Kidney (tissue), 14 donors: ENCODE measurements around the gene STXBP5. TPM values are rescaled to one million over a fixed set of nuclear protein-coding genes. Genes with fewer than 3 reads are reported as not detected.

Experiments
- DNase-seq, 5 donors: peaks; one replicate each; pipeline ENCODE4 v3.0.0-alpha.2; 2013 to 2020
- FAIRE-seq: peaks from 2 replicates; lab custom pipeline; 2012; peaks lifted over from hg19 to GRCh38; lab: Jason Lieb, UNC
- H3K27ac ChIP-seq, 2 donors: one replicate each; pipeline ENCODE4 v1.7.0; 2013; ENCODE audit warnings: low read depth in 2 of 2, low read length in 2 of 2, inconsistent platforms in 1 of 2
- H3K27me3 ChIP-seq: one replicate; pipeline ENCODE4 v1.7.1; 2013; ENCODE audit warnings: low read length, inconsistent platforms; ENCODE audit not compliant: control insufficient read depth, insufficient read depth
- H3K36me3 ChIP-seq, 3 donors: one replicate each; pipeline versions ENCODE4 v1.7.0 to v1.7.1; 2013; ENCODE audit warnings: low read length in 3 of 3, control low read depth in 1 of 3, inconsistent platforms in 1 of 3; ENCODE audit not compliant: insufficient read depth in 3 of 3, control insufficient read depth in 2 of 3
- H3K4me1 ChIP-seq, 3 donors: one replicate each; pipeline versions ENCODE4 v1.7.0 to v1.7.1; 2013; ENCODE audit warnings: low read length in 3 of 3, inconsistent platforms in 1 of 3, low read depth in 1 of 3; ENCODE audit not compliant: control insufficient read depth in 2 of 3, insufficient read depth in 2 of 3
- H3K4me3 ChIP-seq, 3 donors: one replicate each; pipeline versions ENCODE4 v1.7.0 to v1.8.1; 2013; ENCODE audit warnings: low read length in 3 of 3, control low read depth in 1 of 3, inconsistent platforms in 1 of 3
- H3K9ac ChIP-seq, 3 donors: one replicate each; pipeline versions ENCODE4 v1.7.0 to v1.7.1; 2013; ENCODE audit warnings: low read length in 3 of 3, control low read depth in 1 of 3, inconsistent platforms in 1 of 3
- H3K9me3 ChIP-seq, 3 donors: one replicate each; pipeline versions ENCODE4 v1.7.0 to v1.7.1; 2013; ENCODE audit warnings: low read length in 3 of 3, control low read depth in 1 of 3, inconsistent platforms in 1 of 3; ENCODE audit not compliant: control insufficient read depth in 2 of 3, insufficient read depth in 1 of 3
- intact Hi-C: fragments of 100-400 bp; cut with DNase I; formaldehyde crosslinking; loops from one replicate; pipeline ENCODE4 v1.11.1; 2022
- polyA plus RNA-seq: library from polyadenylated mRNA; stranded (reverse); fragments of 350-450 nt; fragmentation: Illumina TruSeq; extraction: RNeasy Lipid Tissue Mini Kit (QIAGEN cat#74804); gene quantifications from one replicate; pipeline ENCODE4 v1.2.3, GENCODE V29; 2014; ENCODE audit warnings: low read depth, low replicate concordance; ENCODE audit not compliant: insufficient read depth
- total RNA-seq: library from RNA; stranded (reverse); fragmentation: NEBNext Ultra II Directional; extraction: Animal tissue kit (Norgen Biotek cat#: 25700); gene quantifications from one replicate; pipeline ENCODE4 v1.2.1, GENCODE V29; 2021
- TF ChIP-seq, protein P1 (sequence below): IDR thresholded peaks from 3 replicates; pipeline ENCODE4 v1.5.1; 2012; ENCODE audit warnings: mild to moderate bottlenecking, moderate library complexity, borderline replicate concordance; ENCODE audit not compliant: insufficient read depth; ENCODE audit errors: extremely low read depth
- donor health status: control.
- donor health status: control.
- donor health status: control.
- donor health status: control.
- donor health status: control.
- donor health status: DM: yes; HTN: yes; CAD: no.
- donor health status: Normal renal cell carcinoma (clear cell type).

Gene STXBP5
- total and polyA plus RNA-seq, 2 donors from 2014 or later = 2.0 to 13.6 TPM

- Histone ChIP-seq H3K36me3 (no peaks in the 10 kb centered on the region), H3K9ac (no peak overlapping the region), H3K27ac (no peak overlapping the region), H3K9me3 (no peaks in the 10 kb centered on the region), H3K4me1 (peaks cover 0 to 4% (median 0%) of the 10 kb centered on the region in 3 donors), H3K4me3 (no peak overlapping the region), H3K27me3 (no peaks in the 10 kb centered on the region)
- no peak for DNase-seq
- intact Hi-C loops = no loop called here
- no peak for FAIRE-seq
- TF ChIP-seq, protein P1, sequence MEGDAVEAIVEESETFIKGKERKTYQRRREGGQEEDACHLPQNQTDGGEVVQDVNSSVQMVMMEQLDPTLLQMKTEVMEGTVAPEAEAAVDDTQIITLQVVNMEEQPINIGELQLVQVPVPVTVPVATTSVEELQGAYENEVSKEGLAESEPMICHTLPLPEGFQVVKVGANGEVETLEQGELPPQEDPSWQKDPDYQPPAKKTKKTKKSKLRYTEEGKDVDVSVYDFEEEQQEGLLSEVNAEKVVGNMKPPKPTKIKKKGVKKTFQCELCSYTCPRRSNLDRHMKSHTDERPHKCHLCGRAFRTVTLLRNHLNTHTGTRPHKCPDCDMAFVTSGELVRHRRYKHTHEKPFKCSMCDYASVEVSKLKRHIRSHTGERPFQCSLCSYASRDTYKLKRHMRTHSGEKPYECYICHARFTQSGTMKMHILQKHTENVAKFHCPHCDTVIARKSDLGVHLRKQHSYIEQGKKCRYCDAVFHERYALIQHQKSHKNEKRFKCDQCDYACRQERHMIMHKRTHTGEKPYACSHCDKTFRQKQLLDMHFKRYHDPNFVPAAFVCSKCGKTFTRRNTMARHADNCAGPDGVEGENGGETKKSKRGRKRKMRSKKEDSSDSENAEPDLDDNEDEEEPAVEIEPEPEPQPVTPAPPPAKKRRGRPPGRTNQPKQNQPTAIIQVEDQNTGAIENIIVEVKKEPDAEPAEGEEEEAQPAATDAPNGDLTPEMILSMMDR = no peak
Measured at GRCh38 chr6:147218797-147219196, 14.6 kb downstream of the STXBP5 start.

DNA sequence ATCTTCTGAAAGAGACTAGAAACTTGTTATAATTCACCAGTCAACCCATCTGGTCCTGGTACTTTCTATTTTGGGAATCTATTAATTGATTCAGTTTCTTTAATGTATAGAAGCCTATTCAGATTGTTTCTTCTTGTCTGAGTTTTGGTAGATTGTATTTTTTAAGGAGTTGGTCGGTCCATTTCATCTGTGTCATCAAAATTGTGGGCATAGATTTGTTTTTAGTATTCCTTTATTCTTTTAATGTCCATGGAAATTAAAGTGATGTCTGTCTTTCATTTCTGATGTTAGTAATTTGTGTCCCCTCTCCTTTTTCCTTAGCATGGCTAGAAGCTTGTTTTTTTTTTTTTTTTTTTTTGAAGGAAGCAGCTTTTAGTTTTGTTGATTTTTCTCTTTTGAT lies 15.2 kb downstream of the STXBP5 start:
- no peak overlapping the region for H3K27ac ChIP-seq
- FAIRE-seq = no peak
- no peak for DNase-seq
- H3K9me3 ChIP-seq = no peaks in the 10 kb centered on the region
- no peaks in the 10 kb centered on the region for H3K27me3 ChIP-seq
- no peak overlapping the region for H3K4me3 ChIP-seq
- no peak overlapping the region for H3K9ac ChIP-seq
- TF ChIP-seq, protein P1 = no peak
- intact Hi-C loops = no loop called here
- H3K4me1 ChIP-seq = peaks cover 0 to 4% (median 0%) of the 10 kb centered on the region in 3 donors
- no peaks in the 10 kb centered on the region for H3K36me3 ChIP-seq

DNA sequence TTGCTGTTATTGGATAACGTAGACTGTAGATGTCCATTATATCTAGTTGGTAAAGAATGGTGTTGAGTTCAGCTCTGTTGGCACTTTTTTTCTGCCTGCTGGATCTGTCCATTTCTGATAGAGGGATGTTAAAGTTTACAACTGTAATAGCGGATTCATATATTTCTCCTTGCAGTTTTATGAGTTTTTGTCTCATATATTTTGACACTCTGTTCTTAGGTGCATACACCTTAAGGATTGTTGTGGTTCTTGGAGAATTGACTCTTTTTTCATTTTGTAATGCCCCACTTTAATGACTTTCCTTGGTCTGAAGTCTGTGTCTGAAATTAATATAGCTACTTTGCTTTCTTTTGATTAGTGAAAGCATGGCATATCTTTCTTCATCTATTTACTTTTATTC lies 16.1 kb downstream of the STXBP5 start:
- H3K4me3 ChIP-seq = no peak overlapping the region
- H3K4me1 ChIP-seq = peaks cover 0 to 4% (median 0%) of the 10 kb centered on the region in 3 donors
- DNase-seq (no peak), FAIRE-seq (no peak)
- no peaks in the 10 kb centered on the region for H3K36me3 ChIP-seq
- H3K27ac ChIP-seq = no peak overlapping the region
- no peaks in the 10 kb centered on the region for H3K9me3 ChIP-seq
- no peak overlapping the region for H3K9ac ChIP-seq
- intact Hi-C loops = no loop called here
- H3K27me3 ChIP-seq = no peaks in the 10 kb centered on the region
- TF ChIP-seq, protein P1 = no peak

GRCh38 chr6:147221739-147222138 lies 17.5 kb downstream of the STXBP5 start:
- no peaks in the 10 kb centered on the region for H3K27me3 ChIP-seq
- H3K9ac ChIP-seq = no peak overlapping the region
- H3K4me1 ChIP-seq = peaks cover 0 to 4% (median 0%) of the 10 kb centered on the region in 3 donors
- H3K9me3 ChIP-seq = no peaks in the 10 kb centered on the region
- no peaks in the 10 kb centered on the region for H3K36me3 ChIP-seq
- DNase-seq = no peak
- no peak overlapping the region for H3K27ac ChIP-seq
- TF ChIP-seq, protein P1 = no peak
- FAIRE-seq = no peak
- intact Hi-C loops = no loop called here
- no peak overlapping the region for H3K4me3 ChIP-seq
